GM18868 (cell line): ENCODE measurements around the gene METTL26.
A peak's percentile ranks its signal among the peaks of the same experiment; 100 is the strongest.

Experiments used
- ATAC-seq: cut with Tn5 transposase; IDR thresholded peaks from one replicate; pipeline ENCODE4 v1.9.1; 2021; ENCODE audit warnings: mild to moderate bottlenecking, moderate library complexity; ENCODE audit not compliant: unreplicated experiment

METTL26 gene

DNA sequence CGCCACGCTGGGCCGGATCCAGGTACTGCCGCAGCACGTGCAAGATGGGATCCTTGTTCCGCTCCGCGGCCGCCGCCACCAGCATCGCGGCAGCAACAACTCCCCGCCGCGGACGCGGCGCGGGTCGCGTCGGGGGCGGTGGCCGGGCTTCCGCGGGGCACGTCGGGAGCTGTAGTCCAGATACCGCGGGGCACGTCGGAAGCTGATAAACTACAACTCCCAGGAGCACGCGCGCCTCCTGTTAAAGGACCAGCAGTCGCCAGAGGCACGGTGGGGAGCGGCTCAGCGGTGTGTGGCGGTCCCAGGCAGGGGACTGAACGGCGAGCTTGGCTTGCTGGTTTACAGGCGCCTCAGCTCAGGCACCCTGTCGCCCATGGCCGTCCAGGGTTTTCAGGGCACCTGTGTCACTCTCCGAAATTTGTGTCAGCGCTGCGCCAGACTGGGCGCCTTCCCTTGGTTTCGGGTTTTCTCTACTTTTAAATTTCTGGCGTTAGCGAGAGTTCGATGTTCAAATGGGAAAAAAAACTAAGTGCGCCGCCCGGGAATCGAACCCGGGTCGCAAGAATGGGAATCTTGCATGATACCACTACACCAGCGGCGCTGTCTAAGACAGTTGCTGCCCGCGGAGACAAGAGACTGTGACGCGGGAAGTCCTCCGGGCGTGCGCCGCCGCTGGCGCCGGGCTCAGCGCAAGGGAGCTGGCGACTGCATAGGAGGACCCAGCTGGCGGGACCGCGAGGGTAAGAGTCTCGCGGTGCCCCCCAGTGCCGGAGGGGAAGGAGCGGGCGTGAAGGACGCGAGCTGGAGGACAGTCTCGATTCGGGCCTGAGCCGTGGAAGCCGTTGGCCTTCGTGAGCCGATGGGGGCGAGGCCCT is at the start of gene METTL26:
Gene METTL26 (minus strand): TSS at position 100 of the 875 bp plus-strand sequence. CDS start 15 bp downstream, at position 85.
- peak; percentile 75 for ATAC-seq

DNA sequence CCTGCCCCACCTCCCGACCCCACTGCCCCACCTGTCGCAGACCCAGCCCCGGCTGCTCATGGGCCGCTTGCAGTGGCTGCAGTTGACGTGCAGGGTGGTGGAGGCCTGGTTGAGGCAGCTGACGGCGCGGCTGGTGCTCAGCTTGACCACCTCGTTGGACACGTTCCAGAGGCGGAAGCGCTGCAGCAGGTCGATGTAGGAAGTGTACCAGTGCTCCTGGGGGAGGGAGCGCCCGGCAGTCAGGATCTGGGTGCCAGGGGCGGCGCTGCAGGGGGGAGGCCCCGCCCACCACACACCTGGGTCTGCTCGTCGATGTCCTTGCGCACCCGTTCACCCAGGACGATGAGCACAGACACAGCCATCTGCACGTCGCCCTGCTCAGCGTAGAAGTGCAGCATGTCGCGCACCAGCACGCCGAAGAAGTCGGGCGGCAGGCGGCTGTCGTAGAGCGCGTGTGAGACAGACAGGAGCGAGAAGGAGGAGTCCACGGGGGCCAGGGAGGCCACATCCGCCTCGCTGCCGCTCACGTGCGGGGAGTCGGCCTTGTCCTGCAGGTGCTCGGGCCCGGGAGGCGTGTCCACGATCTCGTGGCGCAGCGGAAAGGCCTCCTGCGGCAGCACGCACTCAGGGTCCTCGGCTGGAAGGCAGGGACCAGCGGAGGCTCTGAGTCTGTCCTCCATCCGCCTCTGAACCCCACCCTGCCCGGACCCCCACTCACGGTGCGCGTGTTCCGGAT is 49.0 kb upstream of the METTL26 start:
- no peak for ATAC-seq

DNA sequence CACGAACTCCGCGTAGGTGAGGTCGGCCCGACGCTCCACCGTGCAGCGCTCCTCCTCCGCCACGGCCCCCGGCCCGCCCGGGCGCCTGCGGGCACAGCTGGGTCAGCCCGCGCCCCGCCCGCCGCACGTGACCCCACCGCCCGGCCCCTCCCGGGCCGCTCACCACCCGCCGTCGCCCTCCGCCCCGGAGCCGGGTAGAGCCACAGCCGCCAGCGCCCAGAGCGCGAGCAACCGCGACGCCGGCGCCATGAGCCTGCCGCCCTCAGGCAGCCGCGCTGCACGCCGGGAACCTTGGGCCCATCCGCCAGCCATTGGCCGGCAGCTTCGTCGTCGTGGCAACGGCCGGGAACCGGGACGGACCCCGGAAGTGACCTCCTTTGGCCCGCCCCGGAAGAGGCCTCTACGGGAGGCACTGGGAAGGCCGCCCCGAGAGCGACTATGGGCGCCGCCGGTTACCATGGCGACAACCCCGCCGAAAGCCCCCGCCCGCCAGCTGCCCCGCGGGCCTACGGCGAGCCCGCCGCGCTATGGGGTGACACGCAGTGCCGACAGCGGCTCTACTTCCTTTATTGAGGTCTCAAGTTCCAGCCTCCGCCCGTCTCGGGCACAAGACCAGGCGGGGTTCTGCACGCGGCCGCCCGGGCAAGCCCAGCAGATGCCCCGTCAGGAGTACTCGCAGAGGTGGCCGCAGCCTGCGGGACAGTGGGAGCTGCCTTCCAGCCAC is 48.1 kb upstream of the METTL26 start, which contains the start of gene JMJD8:
Gene JMJD8 (minus strand): TSS at position 264 of the 724 bp plus-strand sequence. CDS start 15 bp downstream, at position 249.
- ATAC-seq, result peak; percentile 70

- ATAC-seq, result no peak
Observed at GRCh38 chr16:683396-684070, 47.4 kb upstream of the METTL26 start.

DNA sequence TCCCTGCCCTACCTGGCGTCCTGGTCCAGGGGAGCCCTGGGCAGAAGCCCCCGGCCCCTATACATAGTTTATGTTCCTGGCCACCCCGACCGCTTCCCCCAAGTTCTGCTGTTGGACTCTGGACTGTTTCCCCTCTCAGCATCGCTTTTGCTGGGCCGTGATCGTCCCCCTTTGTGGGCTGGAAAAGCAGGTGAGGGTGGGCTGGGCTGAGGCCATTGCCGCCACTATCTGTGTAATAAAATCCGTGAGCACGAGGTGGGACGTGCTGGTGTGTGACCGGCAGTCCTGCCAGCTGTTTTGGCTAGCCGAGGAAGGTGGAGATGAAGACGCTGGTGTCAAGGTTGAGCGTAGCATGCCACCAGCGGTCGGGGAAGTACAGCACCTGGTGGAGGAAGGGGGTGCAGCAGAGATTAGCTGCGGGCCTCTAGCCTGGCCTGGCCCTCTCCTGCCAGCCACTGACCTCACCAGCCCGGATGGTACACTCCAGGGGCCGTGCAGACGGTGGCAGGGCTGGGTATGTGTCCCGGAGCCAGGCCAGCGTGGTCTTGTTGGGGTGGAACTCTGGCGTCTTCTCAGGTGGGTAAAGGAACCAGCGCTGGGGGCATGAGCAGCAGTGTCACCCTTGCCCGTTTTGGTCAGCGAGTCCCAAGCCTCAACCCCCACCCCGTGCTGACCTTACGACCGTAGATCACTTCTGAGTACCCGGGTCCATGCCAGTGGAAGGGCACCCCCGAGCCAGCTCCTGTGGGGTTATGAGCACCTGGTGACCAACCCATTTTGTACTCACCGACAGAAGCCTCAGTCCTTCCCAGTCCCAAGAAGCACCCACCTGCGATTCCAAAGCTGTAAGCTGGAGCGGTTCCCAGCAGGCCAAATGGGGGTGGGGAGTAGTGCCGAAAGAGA is 46.6 kb upstream of the METTL26 start:
- no peak for ATAC-seq

DNA sequence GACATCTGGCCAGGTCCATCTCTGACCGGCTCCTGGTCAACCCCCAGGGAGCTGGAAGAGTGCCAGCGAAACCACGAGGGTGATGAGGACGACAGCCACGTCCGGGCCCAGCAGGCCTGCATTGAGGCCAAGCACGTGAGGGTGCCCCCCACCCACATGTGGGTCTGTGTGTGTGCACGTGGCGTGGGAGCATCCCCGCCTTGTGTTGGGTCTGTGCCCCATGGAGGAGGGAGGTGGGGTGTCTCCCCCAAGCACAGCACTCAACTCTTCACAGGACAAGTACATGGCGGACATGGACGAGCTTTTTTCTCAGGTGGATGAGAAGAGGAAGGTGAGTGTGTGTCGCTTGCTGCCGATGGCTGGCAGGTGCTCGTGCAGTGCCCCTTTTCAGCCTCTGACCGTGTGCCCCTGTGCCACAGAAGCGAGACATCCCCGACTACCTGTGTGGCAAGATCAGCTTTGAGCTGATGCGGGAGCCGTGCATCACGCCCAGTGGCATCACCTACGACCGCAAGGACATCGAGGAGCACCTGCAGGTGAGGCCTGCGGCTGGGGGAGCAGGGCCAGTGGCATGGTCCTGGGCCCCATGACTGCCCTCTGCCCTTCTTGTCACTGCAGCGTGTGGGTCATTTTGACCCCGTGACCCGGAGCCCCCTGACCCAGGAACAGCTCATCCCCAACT is 45.8 kb upstream of the METTL26 start:
- no peak for ATAC-seq

- no peak for ATAC-seq
Observed at GRCh38 chr16:680967-681745, 45.1 kb upstream of the METTL26 start.

DNA sequence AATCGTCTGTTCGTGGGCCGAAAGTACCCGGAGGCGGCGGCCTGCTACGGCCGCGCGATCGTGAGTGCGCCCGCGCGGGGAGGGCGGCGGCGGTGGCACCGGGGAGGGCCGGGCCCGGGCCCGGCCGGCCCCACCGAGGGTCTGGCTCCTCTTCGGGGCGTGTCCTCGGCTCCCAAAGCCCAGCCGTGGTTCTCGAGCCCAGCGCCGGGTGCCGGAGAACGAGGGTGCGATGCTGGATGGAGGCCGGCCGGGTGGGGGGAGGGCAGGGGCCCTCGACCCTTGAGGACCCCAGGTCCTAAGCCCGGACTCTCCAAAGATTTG is 44.5 kb upstream of the METTL26 start:
- no peak for ATAC-seq

- ATAC-seq, result peak; percentile 37
Observed at GRCh38 chr16:679814-680624, 43.9 kb upstream of the METTL26 start, which contains the start of gene STUB1. Gene STUB1 (plus strand): TSS chr16:680410. CDS start chr16:680526, 116 bp downstream.

DNA sequence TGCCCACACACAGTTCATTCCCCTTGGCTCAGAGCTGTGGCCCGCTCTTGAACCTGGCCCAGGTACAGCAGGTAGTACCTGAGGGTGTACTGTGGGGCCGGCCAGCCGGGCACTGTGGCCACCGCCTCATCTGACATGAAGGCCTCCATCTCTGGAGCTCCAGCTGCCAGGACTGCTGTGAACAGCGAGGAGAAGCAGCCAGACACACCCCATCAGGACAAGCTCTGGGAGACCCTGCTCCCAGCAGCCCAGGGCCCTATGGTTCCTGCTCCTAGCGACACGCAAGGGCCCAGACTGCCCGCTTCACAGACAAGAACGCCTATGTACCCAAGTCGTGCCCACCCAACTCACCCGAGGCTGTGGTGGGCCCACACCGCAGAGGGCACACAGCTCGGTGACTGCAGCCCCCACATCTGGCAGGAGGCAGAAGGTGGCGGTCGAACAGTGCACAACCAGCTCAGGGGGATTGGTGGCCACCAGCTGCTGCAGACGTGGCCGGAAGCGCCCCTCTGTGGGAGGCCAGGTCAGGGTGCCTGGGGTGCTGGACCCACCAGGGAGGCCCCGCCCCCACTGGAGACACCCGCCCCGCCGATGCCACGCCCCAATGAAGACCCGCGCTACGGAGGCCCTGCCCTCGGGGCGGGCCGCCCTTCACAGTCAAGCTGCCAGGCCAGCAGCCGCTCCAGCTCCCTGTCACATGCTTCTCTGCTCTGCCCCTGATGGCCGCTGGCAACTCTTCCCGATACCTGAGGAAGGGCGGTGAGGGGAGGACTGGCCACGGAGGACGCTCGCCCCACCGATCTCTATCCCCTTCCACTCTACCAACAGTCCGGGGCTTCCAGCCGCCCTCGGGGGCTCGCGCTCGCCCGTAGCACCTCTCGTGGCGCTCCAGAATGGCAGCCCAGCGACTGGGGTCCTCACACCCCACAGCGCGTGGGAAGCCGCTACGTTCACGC is 43.0 kb upstream of the METTL26 start:
- no peak for ATAC-seq

GRCh38 chr16:678209-678857 is 42.2 kb upstream of the METTL26 start:
- no peak for ATAC-seq

DNA sequence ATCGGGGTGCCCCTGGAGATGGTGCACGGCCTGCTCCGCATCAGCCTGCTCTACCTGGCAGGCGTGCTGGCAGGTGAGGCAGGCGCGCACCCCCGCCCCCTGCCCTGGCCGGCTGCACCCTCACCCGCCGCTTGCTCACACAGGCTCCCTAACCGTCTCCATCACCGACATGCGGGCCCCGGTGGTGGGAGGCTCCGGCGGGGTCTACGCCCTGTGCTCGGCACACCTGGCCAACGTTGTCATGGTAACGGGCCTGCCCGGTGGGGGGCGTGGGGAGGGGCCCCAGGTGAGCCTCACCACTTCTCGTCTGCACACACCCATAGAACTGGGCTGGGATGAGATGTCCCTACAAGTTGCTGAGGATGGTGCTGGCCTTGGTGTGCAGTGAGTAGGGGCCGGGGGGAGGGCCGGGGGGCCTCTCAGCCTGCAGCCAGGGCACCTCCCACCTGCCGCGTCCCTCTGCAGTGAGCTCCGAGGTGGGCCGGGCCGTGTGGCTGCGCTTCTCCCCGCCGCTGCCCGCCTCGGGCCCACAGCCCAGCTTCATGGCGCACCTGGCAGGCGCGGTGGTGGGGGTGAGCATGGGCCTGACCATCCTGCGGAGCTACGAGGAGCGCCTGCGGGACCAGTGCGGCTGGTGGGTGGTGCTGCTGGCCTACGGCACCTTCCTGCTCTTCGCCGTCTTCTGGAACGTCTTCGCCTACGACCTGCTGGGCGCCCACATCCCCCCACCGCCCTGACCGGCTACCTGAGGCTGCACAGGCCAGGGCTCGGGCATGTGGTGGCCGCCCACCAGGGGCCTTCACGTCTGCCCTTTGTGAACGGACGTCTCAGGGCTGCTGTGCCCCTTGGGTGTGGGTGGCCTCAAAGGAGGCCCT is 41.4 kb upstream of the METTL26 start:
- no peak for ATAC-seq

DNA sequence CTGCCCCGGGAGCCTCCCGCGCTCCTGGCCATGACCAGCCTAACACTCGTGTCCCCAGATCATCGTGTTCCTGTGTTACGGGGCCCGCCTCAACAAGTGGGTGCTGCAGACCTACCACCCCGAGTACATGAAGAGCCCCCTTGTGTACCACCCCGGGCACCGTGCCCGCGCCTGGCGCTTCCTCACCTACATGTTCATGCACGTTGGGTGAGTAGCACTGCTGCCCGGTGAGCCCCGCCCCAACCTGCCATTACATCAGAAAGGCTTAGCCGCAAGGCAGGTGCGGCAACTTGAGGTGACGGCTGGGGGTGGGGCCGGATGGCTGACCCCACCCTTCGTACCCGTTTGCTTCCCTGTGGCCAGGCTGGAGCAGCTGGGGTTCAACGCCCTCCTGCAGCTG is 40.8 kb upstream of the METTL26 start:
- ATAC-seq, result no peak

DNA sequence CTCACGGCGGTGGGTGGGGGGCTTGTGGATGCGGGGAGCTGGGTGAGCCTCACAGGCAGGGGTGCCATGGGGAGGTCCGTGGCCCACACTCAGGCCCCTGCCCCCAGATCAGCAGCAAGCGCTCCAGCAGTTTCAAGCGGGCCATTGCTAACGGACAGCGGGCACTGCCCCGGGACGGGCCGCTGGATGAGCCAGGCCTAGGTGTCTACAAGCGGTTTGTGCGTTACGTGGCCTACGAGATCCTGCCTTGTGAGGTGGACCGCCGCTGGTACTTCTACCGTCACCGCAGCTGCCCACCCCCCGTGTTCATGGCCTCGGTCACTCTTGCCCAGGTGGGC is 40.4 kb upstream of the METTL26 start:
- no peak for ATAC-seq
